ENCODE data around the gene CYP26C1. TPM values are rescaled to one million over a fixed set of nuclear protein-coding genes. Genes with fewer than 3 reads are reported as not detected.

CYP26C1 gene
- total RNA-seq, 1 donor from 2014 or later = 0.60 TPM

GRCh38 chr10:93077860-93078337, 17.3 kb downstream of the CYP26C1 start:
- Mint-ChIP-seq H3K9me3 (no peaks in the 10 kb centered on the region), H3K36me3 (no peaks in the 10 kb centered on the region), H3K4me1 (peaks cover 67% of the 10 kb centered on the region), H3K27me3 (ENCODE audit: low read depth) (peaks cover 24% of the 10 kb centered on the region), H3K4me3 (peak overlapping the region; percentile 47), H3K27ac (peak overlapping the region; percentile 78)
- no peak for TF ChIP-seq CTCF (IDR thresholded peaks at IDR 0.05; ENCODE audit: unreplicated experiment)
- DNase-seq (ENCODE audit: low spot score in 2 of 2, unreplicated experiment in 2 of 2) = no peak

- peak overlapping the region; percentile 53 for H3K4me3 Mint-ChIP-seq
- peak overlapping the region; percentile 97 for H3K27ac Mint-ChIP-seq
- H3K4me1 Mint-ChIP-seq = peaks cover 58% of the 10 kb centered on the region
- peaks cover 12% of the 10 kb centered on the region for H3K27me3 Mint-ChIP-seq (ENCODE audit: low read depth)
- DNase-seq (ENCODE audit: low spot score in 2 of 2, unreplicated experiment in 2 of 2) = no peak
- H3K36me3 Mint-ChIP-seq = no peaks in the 10 kb centered on the region
- TF ChIP-seq CTCF (IDR thresholded peaks at IDR 0.05; ENCODE audit: unreplicated experiment) = no peak
- H3K9me3 Mint-ChIP-seq = no peaks in the 10 kb centered on the region
Measured at GRCh38 chr10:93079663-93080349, 19.2 kb downstream of the CYP26C1 start.

GRCh38 chr10:93080350-93081046, 19.9 kb downstream of the CYP26C1 start:
- no peaks in the 10 kb centered on the region for H3K36me3 Mint-ChIP-seq
- peak in 1 of 2 experiments; percentile 79 for DNase-seq (ENCODE audit: low spot score in 2 of 2, unreplicated experiment in 2 of 2)
- H3K27ac Mint-ChIP-seq = peak overlapping the region; percentile 97
- peak overlapping the region; percentile 53 for H3K4me3 Mint-ChIP-seq
- H3K4me1 Mint-ChIP-seq = peaks cover 52% of the 10 kb centered on the region
- peaks cover 5% of the 10 kb centered on the region for H3K27me3 Mint-ChIP-seq (ENCODE audit: low read depth)
- no peaks in the 10 kb centered on the region for H3K9me3 Mint-ChIP-seq
- peak; percentile 92 for TF ChIP-seq CTCF (IDR thresholded peaks at IDR 0.05; ENCODE audit: unreplicated experiment)

- peaks cover 47% of the 10 kb centered on the region for H3K4me1 Mint-ChIP-seq
- no peaks in the 10 kb centered on the region for H3K9me3 Mint-ChIP-seq
- TF ChIP-seq CTCF (IDR thresholded peaks at IDR 0.05; ENCODE audit: unreplicated experiment) = no peak
- no peak overlapping the region for H3K4me3 Mint-ChIP-seq
- no peaks in the 10 kb centered on the region for H3K27me3 Mint-ChIP-seq (ENCODE audit: low read depth)
- no peaks in the 10 kb centered on the region for H3K36me3 Mint-ChIP-seq
- no peak for DNase-seq (ENCODE audit: low spot score in 2 of 2, unreplicated experiment in 2 of 2)
- H3K27ac Mint-ChIP-seq = peak overlapping the region; percentile 40
Measured at GRCh38 chr10:93081318-93081717, 20.7 kb downstream of the CYP26C1 start.

- no peak for DNase-seq (ENCODE audit: low spot score in 2 of 2, unreplicated experiment in 2 of 2)
- Mint-ChIP-seq H3K36me3 (no peaks in the 10 kb centered on the region), H3K27me3 (ENCODE audit: low read depth) (no peaks in the 10 kb centered on the region), H3K4me1 (peaks cover 43% of the 10 kb centered on the region), H3K4me3 (no peak overlapping the region), H3K9me3 (no peaks in the 10 kb centered on the region), H3K27ac (peak overlapping the region; percentile 40)
- TF ChIP-seq CTCF (IDR thresholded peaks at IDR 0.05; ENCODE audit: unreplicated experiment) = no peak
Measured at GRCh38 chr10:93081834-93082233, 21.2 kb downstream of the CYP26C1 start.
